ENCODE data around the gene JMJD8. TPM values are rescaled to one million over a fixed set of nuclear protein-coding genes. Genes with fewer than 3 reads are reported as not detected.

The JMJD8 gene
- total and polyA plus RNA-seq, 8 donors = 24.2 to 229 (median 83.3) TPM

- no peak for TF ChIP-seq POLR2A (IDR thresholded peaks at IDR 0.05)
- no peak for TF ChIP-seq CTCF (IDR thresholded peaks at IDR 0.05)
- no peak for TF ChIP-seq POLR2AphosphoS5 (IDR thresholded peaks at IDR 0.05)
- no peak for TF ChIP-seq EP300 (IDR thresholded peaks at IDR 0.05)
- no peak overlapping the region for H3K4me3 ChIP-seq
- WGBS, 5 donors = 79 to 84% (median 82%) methylated on average over 8 to 15 of the region's 15 CpGs
- peaks cover 27 to 54% (median 48%) of the 10 kb centered on the region in 4 donors for H3K4me1 ChIP-seq
- no peaks in the 10 kb centered on the region for H3K9me3 ChIP-seq
- no peaks in the 10 kb centered on the region for H3K27me3 ChIP-seq
- peak overlapping the region; percentile 73 to 99 (median 97) for H3K27ac ChIP-seq
- peaks cover 5 to 16% (median 16%) of the 10 kb centered on the region in 4 donors for H3K36me3 ChIP-seq
- DNase-seq = no peak
- intact Hi-C loops (cut with DNase I; ENCODE audit: low total_unique reads) = no loop called here
Observed at GRCh38 chr16:638034-638543, 46.0 kb downstream of the JMJD8 start.

- TF ChIP-seq EP300 (IDR thresholded peaks at IDR 0.05) = no peak
- TF ChIP-seq POLR2AphosphoS5 (IDR thresholded peaks at IDR 0.05) = peak in 1 of 3 donors; percentile 7
- TF ChIP-seq POLR2A (IDR thresholded peaks at IDR 0.05) = no peak
- peak; percentile 92 to 97 for DNase-seq
- 16 to 28% (median 20%) methylated on average over 28 to 52 of the region's 53 CpGs for WGBS, 5 donors
- Histone ChIP-seq H3K9me3 (no peaks in the 10 kb centered on the region), H3K27me3 (peaks cover 0 to 3% (median 0%) of the 10 kb centered on the region in 3 donors), H3K4me3 (peak overlapping the region; percentile 73 to 96 (median 92)), H3K4me1 (peaks cover 20 to 46% (median 41%) of the 10 kb centered on the region in 4 donors), H3K36me3 (peaks cover 5 to 23% (median 22%) of the 10 kb centered on the region in 4 donors), H3K27ac (peak overlapping the region; percentile 90 to 99 (median 97))
- intact Hi-C loops (cut with DNase I; ENCODE audit: low total_unique reads) = no loop called here
Observed at GRCh38 chr16:637081-638018, 46.8 kb downstream of the JMJD8 start.

GRCh38 chr16:636206-637080 lies 47.7 kb downstream of the JMJD8 start, which contains the start of gene METTL26:
TSS of gene METTL26 (minus strand) at chr16:636305. CDS start at chr16:636290, 15 bp downstream.
- intact Hi-C loops (cut with DNase I; ENCODE audit: low total_unique reads) = no loop called here
- WGBS, 5 donors = 0 to 1% (median 0%) methylated on average over 46 to 91 of the region's 91 CpGs
- Histone ChIP-seq H3K27me3 (peaks cover 0 to 7% (median 0%) of the 10 kb centered on the region in 3 donors), H3K27ac (peak within 1 kb of the TSS; percentile 90 to 99 (median 97)), H3K4me3 (peak within 1 kb of the TSS; percentile 73 to 96 (median 92)), H3K36me3 (peaks cover 5 to 23% (median 22%) of the 10 kb centered on the region in 4 donors), H3K9me3 (no peaks in the 10 kb centered on the region), H3K4me1 (peaks cover 17 to 45% (median 41%) of the 10 kb centered on the region in 4 donors)
- TF ChIP-seq POLR2AphosphoS5 (IDR thresholded peaks at IDR 0.05) = peak; percentile 69 to 89 (median 72)
- no peak for TF ChIP-seq POLR2A (IDR thresholded peaks at IDR 0.05)
- DNase-seq = peak; percentile 97 to 98

GRCh38 chr16:635573-636205 lies 48.4 kb downstream of the JMJD8 start:
- H3K27ac ChIP-seq = peak overlapping the region; percentile 90 to 99 (median 97)
- H3K36me3 ChIP-seq = peaks cover 5 to 23% (median 22%) of the 10 kb centered on the region in 4 donors
- WGBS, 5 donors = 0 to 4% (median 3%) methylated on average over 9 to 55 of the region's 55 CpGs
- H3K27me3 ChIP-seq = peaks cover 0 to 13% (median 0%) of the 10 kb centered on the region in 3 donors
- H3K4me3 ChIP-seq = peak overlapping the region; percentile 73 to 96 (median 92)
- peaks cover 23 to 45% (median 43%) of the 10 kb centered on the region in 4 donors for H3K4me1 ChIP-seq
- TF ChIP-seq CTCF (IDR thresholded peaks at IDR 0.05) = no peak
- intact Hi-C loops (cut with DNase I; ENCODE audit: low total_unique reads) = no loop called here
- no peak for DNase-seq
- no peaks in the 10 kb centered on the region for H3K9me3 ChIP-seq

Measured in stomach (tissue), 9 donors.